H1 (cell line): ENCODE results near the gene SPAST. TPM values are rescaled to one million over a fixed set of nuclear protein-coding genes. Genes with fewer than 3 reads are reported as not detected.

Experiments
- CTCF ChIA-PET: fragments of 300-600 bp; sonication (Branson Sonifier 250); formaldehyde crosslinking; loops from one replicate; lab custom pipeline; 2021; ENCODE audit not compliant: partially characterized antibody; lab: Charles Lee
- POLR2A ChIA-PET: fragments of 300-600 bp; sonication (Branson Sonifier 250); formaldehyde crosslinking; loops from one replicate; lab custom pipeline; 2021; ENCODE audit warnings: inconsistent platforms; ENCODE audit not compliant: partially characterized antibody; lab: Charles Lee
- DNase-seq, 2 experiments: peaks; one replicate each; pipeline versions ENCODE4 v3.0.0 to v3.0.0-alpha.2; 2010 to 2022; ENCODE audit warnings: low spot score in 2 of 2, low read depth in 1 of 2, mixed read lengths in 1 of 2
- FAIRE-seq: peaks from 2 replicates; lab custom pipeline; 2011; peaks lifted over from hg19 to GRCh38; lab: Jason Lieb, UNC
- H2AFZ ChIP-seq: 2 replicates; pipeline ENCODE4 v1.8.1; 2012; ENCODE audit warnings: low read length, inconsistent platforms
- H2AK5ac ChIP-seq: 2 replicates; pipeline ENCODE4 v1.6.1; 2013; ENCODE audit warnings: low read depth, low read length
- H2BK120ac ChIP-seq: replicated peaks from 2 replicates; pipeline ENCODE3; 2013; ENCODE audit warnings: low read depth, low read length, inconsistent platforms
- H2BK12ac ChIP-seq: 2 replicates; pipeline ENCODE4 v1.6.1; 2013; ENCODE audit warnings: low read depth, low read length
- H2BK15ac ChIP-seq: 2 replicates; pipeline ENCODE4 v1.6.1; 2013; ENCODE audit warnings: low read length
- H2BK20ac ChIP-seq: 2 replicates; pipeline ENCODE4 v1.6.1; 2013; ENCODE audit warnings: low read length
- H2BK5ac ChIP-seq: 2 replicates; pipeline ENCODE4 v1.6.1; 2013; ENCODE audit warnings: low read depth, low read length
- H3K14ac ChIP-seq: 2 replicates; pipeline ENCODE4 v1.6.1; 2013; ENCODE audit warnings: inconsistent platforms; ENCODE audit not compliant: insufficient read length
- H3K18ac ChIP-seq: 2 replicates; pipeline ENCODE4 v1.6.1; 2013; ENCODE audit warnings: low read length; ENCODE audit errors: extremely low read depth
- H3K23ac ChIP-seq: 2 replicates; pipeline ENCODE4 v1.6.1; 2013; ENCODE audit warnings: inconsistent platforms; ENCODE audit not compliant: insufficient read length
- H3K23me2 ChIP-seq: 2 replicates; pipeline ENCODE4 v1.6.1; 2013; ENCODE audit warnings: low read depth, low read length
- H3K27ac ChIP-seq: 2 replicates; pipeline ENCODE4 v1.6.1; 2011; ENCODE audit warnings: low read depth, low read length, inconsistent platforms
- H3K27me3 ChIP-seq, 4 experiments: replicated peaks in 1 of 4; 1 replicate in 1 of 4; 2 replicates in 3 of 4; pipeline versions ENCODE4 v1.6.1 to v1.8.1; 2011 to 2013; ENCODE audit warnings: low read length in 3 of 4, mild to moderate bottlenecking in 3 of 4, inconsistent platforms in 2 of 4, mixed read lengths in 2 of 4, moderate library complexity in 1 of 4; ENCODE audit not compliant: control insufficient read depth in 3 of 4, insufficient read depth in 3 of 4; ENCODE audit errors: extremely low read depth in 1 of 4
- H3K36me3 ChIP-seq, 4 experiments: 2 replicates each; pipeline versions ENCODE4 v1.6.1 to v1.8.1; 2011 to 2013; ENCODE audit warnings: mild to moderate bottlenecking in 4 of 4, low read length in 3 of 4, moderate library complexity in 2 of 4, control low read depth in 1 of 4, inconsistent platforms in 1 of 4; ENCODE audit not compliant: insufficient read depth in 4 of 4, control insufficient read depth in 2 of 4
- H3K4ac ChIP-seq: replicated peaks from 2 replicates; pipeline ENCODE3; 2013; ENCODE audit warnings: low read length, low read depth, mixed read lengths, inconsistent platforms; ENCODE audit not compliant: insufficient read length
- H3K4me1 ChIP-seq, 4 experiments: replicated peaks in 1 of 4; 1 replicate in 1 of 4; 2 replicates in 3 of 4; pipeline versions ENCODE4 v1.6.1 to v1.8.1; 2011 to 2013; ENCODE audit warnings: low read length in 3 of 4, inconsistent platforms in 2 of 4, mixed read lengths in 1 of 4; ENCODE audit not compliant: insufficient read depth in 4 of 4, control insufficient read depth in 3 of 4
- H3K4me2 ChIP-seq, 2 experiments: 2 replicates each; pipeline versions ENCODE4 v1.6.1 to v1.8.1; 2011 to 2013; ENCODE audit warnings: low read depth in 2 of 2, low read length in 2 of 2, control low read depth in 1 of 2, inconsistent platforms in 1 of 2, mild to moderate bottlenecking in 1 of 2; ENCODE audit not compliant: insufficient read depth in 1 of 2
- H3K4me3 ChIP-seq, 4 experiments: fragments of 200-600, 300-600 bp in 1 of 4; sonication (generic), shearing (Covaris generic), sonication (Bioruptor Twin) in 1 of 4; 2 replicates each; pipeline versions ENCODE4 v1.5.1 to v1.8.1; 2011 to 2016; ENCODE audit warnings: low read length in 4 of 4, low read depth in 3 of 4, control low read depth in 2 of 4, inconsistent platforms in 2 of 4, mild to moderate bottlenecking in 2 of 4, mixed read lengths in 1 of 4, moderate library complexity in 1 of 4; ENCODE audit not compliant: insufficient read depth in 2 of 4; ENCODE audit errors: extremely low read depth in 1 of 4
- H3K56ac ChIP-seq: replicated peaks from 2 replicates; pipeline ENCODE3; 2013; ENCODE audit warnings: low read depth, mild to moderate bottlenecking, mixed read lengths, low read length, inconsistent platforms; ENCODE audit not compliant: insufficient read length
- H3K79me1 ChIP-seq: 2 replicates; pipeline ENCODE4 v1.6.1; 2013; ENCODE audit warnings: low read depth, low read length, control low read depth
- H3K79me2 ChIP-seq, 2 experiments: 2 replicates each; pipeline versions ENCODE4 v1.6.1 to v1.8.1; 2012 to 2013; ENCODE audit warnings: low read length in 2 of 2, mild to moderate bottlenecking in 2 of 2, inconsistent platforms in 1 of 2; ENCODE audit not compliant: insufficient read depth in 2 of 2, control insufficient read depth in 1 of 2
- H3K9ac ChIP-seq, 4 experiments: replicated peaks in 1 of 4; 1 replicate in 1 of 4; 2 replicates in 3 of 4; pipeline versions ENCODE4 v1.6.1 to v1.8.1; 2011 to 2013; ENCODE audit warnings: low read depth in 3 of 4, low read length in 3 of 4, control low read depth in 2 of 4, mild to moderate bottlenecking in 2 of 4, moderate library complexity in 2 of 4, inconsistent platforms in 1 of 4; ENCODE audit errors: extremely low read depth in 1 of 4
- H3K9me3 ChIP-seq, 2 experiments: 2 replicates each; pipeline versions ENCODE4 v1.6.1 to v1.8.1; 2012 to 2013; ENCODE audit warnings: mild to moderate bottlenecking in 2 of 2, moderate library complexity in 2 of 2, control low read depth in 1 of 2, inconsistent platforms in 1 of 2, low read depth in 1 of 2, low read length in 1 of 2, mixed read lengths in 1 of 2; ENCODE audit not compliant: insufficient read depth in 2 of 2
- H4K20me1 ChIP-seq, 2 experiments: replicated peaks in 1 of 2; 2 replicates each; pipeline versions ENCODE3 to v1.8.1; 2011 to 2013; ENCODE audit warnings: inconsistent platforms in 2 of 2, low read length in 2 of 2, mild to moderate bottlenecking in 1 of 2; ENCODE audit not compliant: insufficient read depth in 2 of 2, control insufficient read depth in 1 of 2
- H4K5ac ChIP-seq: 2 replicates; pipeline ENCODE4 v1.6.1; 2013; ENCODE audit warnings: low read length, low read depth, mixed read lengths, inconsistent platforms; ENCODE audit not compliant: insufficient read length
- H4K8ac ChIP-seq: 2 replicates; pipeline ENCODE4 v1.8.0; 2013; ENCODE audit warnings: mild to moderate bottlenecking, moderate library complexity, low read length, inconsistent platforms; ENCODE audit not compliant: insufficient read depth; ENCODE audit errors: extremely low read depth
- H4K91ac ChIP-seq: replicated peaks from 2 replicates; pipeline ENCODE3; 2013; ENCODE audit warnings: low read length, mixed read lengths, inconsistent platforms; ENCODE audit not compliant: insufficient read length
- BACH1 ChIP-seq: IDR thresholded peaks from 2 replicates; pipeline ENCODE4 v1.6.1; 2012; ENCODE audit warnings: low read length, improper control_type of control experiment
- CHD2 ChIP-seq: IDR thresholded peaks from 2 replicates; pipeline ENCODE4 v1.6.1; 2012; ENCODE audit warnings: low read length, improper control_type of control experiment
- SAP30 ChIP-seq: fragments of 300-600 bp; sonication (generic); IDR thresholded peaks from 2 replicates; pipeline ENCODE4 v1.7.1; 2012; ENCODE audit warnings: low read length, moderate library complexity, mild to moderate bottlenecking, inconsistent platforms; ENCODE audit not compliant: insufficient read depth, insufficient replicate concordance
- SP4 ChIP-seq: IDR thresholded peaks from 2 replicates; pipeline ENCODE4 v1.6.1; 2012; ENCODE audit warnings: low read length, inconsistent platforms
- WGBS, 2 experiments: shearing (Covaris generic) in 1 of 2; methylation state at CpG; one replicate each; pipeline versions ENCODE4 v1.1.6 to v1.1.7; 2013 to 2015; ENCODE audit warnings: low lambda C conversion rate in 2 of 2, mixed read lengths in 2 of 2, inconsistent platforms in 1 of 2, low coverage in 1 of 2, missing lambda C conversion rate in 1 of 2; ENCODE audit not compliant: insufficient replicate concordance in 2 of 2, insufficient coverage in 1 of 2, insufficient read length in 1 of 2; ENCODE audit errors: extremely low coverage in 1 of 2, missing lambda C conversion rate in 1 of 2; 5-methylcytosine and 5-hydroxymethylcytosine counted together
- polyA plus RNA-seq, 7 experiments: library from polyadenylated mRNA; depleted of rRNA in 3 of 7; stranded (reverse) in 5 of 7; unstranded in 2 of 7; fragments of >200 nt in 5 of 7; fragments of 200-250 nt in 2 of 7; gene quantifications; 1 replicate in 5 of 7; 2 replicates in 1 of 7; 4 replicates in 1 of 7; pipeline versions ENCODE4 v1.2.1 to v1.2.3, GENCODE V29; 2011 to 2013; ENCODE audit warnings: missing spikeins in 2 of 7, mixed read lengths in 2 of 7
- total RNA-seq: library from RNA; stranded (reverse); fragmentation: NEBNext Ultra II Directional; extraction: Animal tissue kit (Norgen Biotek cat#: 25700); gene quantifications from 2 replicates; pipeline ENCODE4 v1.2.1, GENCODE V29; 2021
- TF ChIP-seq, protein P1 (sequence below), 3 experiments: IDR thresholded peaks; 1 replicate in 2 of 3; 2 replicates in 1 of 3; pipeline versions ENCODE4 v1.5.1 to v1.6.1; 2011; ENCODE audit warnings: low read length in 3 of 3, mild to moderate bottlenecking in 3 of 3, inconsistent platforms in 2 of 3, low read depth in 1 of 3, moderate library complexity in 1 of 3; ENCODE audit not compliant: insufficient read depth in 1 of 3; ENCODE audit errors: control extremely low read depth in 1 of 3

Gene SPAST
- total and polyA plus RNA-seq, 2 of the 8 experiments (the other 6 are each of a cell fraction or from before 2014, with no cell fraction given) = 4.4 to 36.0 TPM

DNA sequence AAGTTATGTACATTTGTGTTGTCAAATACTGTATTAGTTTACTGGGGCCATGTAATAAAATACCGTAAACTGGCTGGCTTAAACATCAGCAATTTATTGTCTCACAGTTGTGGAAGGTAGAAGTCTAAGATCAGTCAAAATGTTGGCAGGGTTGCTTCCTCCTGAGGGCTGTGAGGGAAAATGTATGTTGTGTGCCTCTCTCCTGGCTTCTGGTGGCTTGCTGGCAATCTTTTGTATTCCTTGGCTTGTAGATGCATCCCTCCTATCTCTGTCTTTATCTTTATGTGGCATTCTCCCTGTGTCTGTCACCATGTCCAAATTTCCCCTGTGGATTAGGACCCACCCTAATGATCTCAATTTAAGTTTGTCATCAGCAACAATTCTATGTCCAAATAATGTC lies 65.3 kb downstream of the SPAST start:
- no peak overlapping the region for H2BK20ac ChIP-seq
- no peak overlapping the region for H2AFZ ChIP-seq
- H4K5ac ChIP-seq = no peak overlapping the region
- DNase-seq = no peak
- no peak overlapping the region for H3K4me2 ChIP-seq
- CTCF ChIA-PET = no interaction called here
- H3K79me2 ChIP-seq = no peaks in the 10 kb centered on the region
- H3K4me3 ChIP-seq = no peak overlapping the region
- no peak overlapping the region for H3K18ac ChIP-seq
- H2BK15ac ChIP-seq = no peak overlapping the region
- H4K8ac ChIP-seq = no peak overlapping the region
- no peaks in the 10 kb centered on the region for H3K27me3 ChIP-seq
- no peaks in the 10 kb centered on the region for H3K23me2 ChIP-seq
- H4K20me1 ChIP-seq = no peaks in the 10 kb centered on the region
- WGBS, 2 experiments = 92% methylated on average over 1 of the region's 1 CpG; no CpG with 5 or more reads in 1 of the 2 experiments
- no peak overlapping the region for H3K4ac ChIP-seq
- H3K9ac ChIP-seq = no peak overlapping the region
- no peaks in the 10 kb centered on the region for H3K9me3 ChIP-seq
- H3K23ac ChIP-seq = no peak overlapping the region
- no peak overlapping the region for H4K91ac ChIP-seq
- no peaks in the 10 kb centered on the region for H3K79me1 ChIP-seq
- H2BK120ac ChIP-seq = no peak overlapping the region
- POLR2A ChIA-PET = no interaction called here
- H3K4me1 ChIP-seq = no peaks in the 10 kb centered on the region
- no peak overlapping the region for H3K56ac ChIP-seq
- no peak overlapping the region for H2AK5ac ChIP-seq
- H2BK5ac ChIP-seq = no peak overlapping the region
- no peak overlapping the region for H2BK12ac ChIP-seq
- no peak for FAIRE-seq
- peaks cover 0 to 6% (median 2%) of the 10 kb centered on the region in 4 experiments; a peak in 3 of 8 replicates for H3K36me3 ChIP-seq
- no peak overlapping the region for H3K14ac ChIP-seq
- no peak overlapping the region for H3K27ac ChIP-seq
- TF ChIP-seq, protein P1, sequence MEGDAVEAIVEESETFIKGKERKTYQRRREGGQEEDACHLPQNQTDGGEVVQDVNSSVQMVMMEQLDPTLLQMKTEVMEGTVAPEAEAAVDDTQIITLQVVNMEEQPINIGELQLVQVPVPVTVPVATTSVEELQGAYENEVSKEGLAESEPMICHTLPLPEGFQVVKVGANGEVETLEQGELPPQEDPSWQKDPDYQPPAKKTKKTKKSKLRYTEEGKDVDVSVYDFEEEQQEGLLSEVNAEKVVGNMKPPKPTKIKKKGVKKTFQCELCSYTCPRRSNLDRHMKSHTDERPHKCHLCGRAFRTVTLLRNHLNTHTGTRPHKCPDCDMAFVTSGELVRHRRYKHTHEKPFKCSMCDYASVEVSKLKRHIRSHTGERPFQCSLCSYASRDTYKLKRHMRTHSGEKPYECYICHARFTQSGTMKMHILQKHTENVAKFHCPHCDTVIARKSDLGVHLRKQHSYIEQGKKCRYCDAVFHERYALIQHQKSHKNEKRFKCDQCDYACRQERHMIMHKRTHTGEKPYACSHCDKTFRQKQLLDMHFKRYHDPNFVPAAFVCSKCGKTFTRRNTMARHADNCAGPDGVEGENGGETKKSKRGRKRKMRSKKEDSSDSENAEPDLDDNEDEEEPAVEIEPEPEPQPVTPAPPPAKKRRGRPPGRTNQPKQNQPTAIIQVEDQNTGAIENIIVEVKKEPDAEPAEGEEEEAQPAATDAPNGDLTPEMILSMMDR (IDR thresholded peaks at IDR 0.05; ENCODE audit: control extremely low read depth in 1 of 3, insufficient read depth in 1 of 3, low read depth in 1 of 3, low read length in 3 of 3) = no peak
- no peak for TF ChIP-seq BACH1
- no peak for TF ChIP-seq SAP30
- no peak for TF ChIP-seq SP4
- TF ChIP-seq CHD2 = no peak
